GM12878 (cell line): Measurements from ENCODE around the gene SSBP3. TPM values are rescaled to one million over a fixed set of nuclear protein-coding genes. Genes with fewer than 3 reads are reported as not detected.

ENCODE experiments used
- ATAC-seq: fragments of 200-7000 bp; cut with Tn5 transposase; 3 replicates; pipeline ENCODE4 v1.9.1; 2020; ENCODE audit warnings: mild to moderate bottlenecking, moderate library complexity
- BruUV-seq: library from RNA; stranded (reverse); fragments of 400-500 nt; replicated peaks from 2 replicates; lab custom pipeline; 2021; lab: Mats Ljungman, UMichigan
- CTCF ChIA-PET: fragments of 300-600 bp; sonication (Branson Sonifier 250); formaldehyde crosslinking; extraction: SDS; loops from one replicate; lab custom pipeline; 2021; ENCODE audit warnings: inconsistent platforms; lab: Yijun Ruan, JAX
- POLR2A ChIA-PET: fragments of 350-600 bp; formaldehyde crosslinking; extraction: SDS; loops from one replicate; lab custom pipeline; 2021; ENCODE audit warnings: inconsistent platforms; lab: Charles Lee
- RAD21 ChIA-PET: fragments of 300-600 bp; sonication (Branson Sonifier 250); formaldehyde crosslinking; loops from one replicate; lab custom pipeline; 2023; ENCODE audit warnings: antibody characterized with exemption; ENCODE audit not compliant: unreplicated experiment; lab: Charles Lee
- SMC1A ChIA-PET: fragments of 300-600 bp; sonication (Branson Sonifier 250); formaldehyde crosslinking; loops from one replicate; lab custom pipeline; 2023; ENCODE audit not compliant: unreplicated experiment, uncharacterized antibody; lab: Charles Lee
- DNase-seq: peaks from one replicate; pipeline ENCODE4 v3.0.0-alpha.2; 2011; ENCODE audit warnings: low read depth, low spot score
- FAIRE-seq: peaks from 3 replicates; lab custom pipeline; 2011; peaks lifted over from hg19 to GRCh38; lab: Jason Lieb, UNC
- H2AFZ ChIP-seq: 2 replicates; pipeline ENCODE4 v1.6.0; 2011; ENCODE audit warnings: low read depth, low read length, control low read depth; ENCODE audit not compliant: control insufficient read depth
- H3K27ac ChIP-seq: 2 replicates; pipeline ENCODE4 v1.5.1; 2011; ENCODE audit warnings: control low read depth; ENCODE audit not compliant: control insufficient read depth, insufficient read depth
- H3K27me3 ChIP-seq, 2 experiments: replicated peaks in 1 of 2; 2 replicates each; pipeline versions ENCODE4 v1.6.0 to v1.6.1; 2011; ENCODE audit warnings: low read length in 1 of 2; ENCODE audit not compliant: control insufficient read depth in 2 of 2, insufficient read depth in 2 of 2
- H3K36me3 ChIP-seq, 2 experiments: 2 replicates each; pipeline ENCODE4 v1.5.1; 2011; ENCODE audit warnings: low read length in 1 of 2; ENCODE audit not compliant: control insufficient read depth in 2 of 2, insufficient read depth in 2 of 2
- H3K4me1 ChIP-seq: 2 replicates; pipeline ENCODE4 v1.6.1; 2011; ENCODE audit warnings: mild to moderate bottlenecking, low read length, moderate library complexity, mixed read lengths; ENCODE audit not compliant: control insufficient read depth, insufficient read depth
- H3K4me2 ChIP-seq: 2 replicates; pipeline ENCODE4 v1.6.0; 2011; ENCODE audit warnings: control low read depth; ENCODE audit not compliant: control insufficient read depth, insufficient read depth
- H3K4me3 ChIP-seq: fragments of 200-600 bp; sonication (generic); 2 replicates; pipeline ENCODE4 v1.5.1; 2016
- H3K79me2 ChIP-seq: 2 replicates; pipeline ENCODE4 v1.6.0; 2011; ENCODE audit warnings: low read length; ENCODE audit not compliant: control insufficient read depth, insufficient read depth
- H3K9ac ChIP-seq: 2 replicates; pipeline ENCODE4 v1.8.0; 2011; ENCODE audit warnings: low read length, control low read depth, mixed read lengths; ENCODE audit not compliant: control insufficient read depth, insufficient read depth
- H3K9me3 ChIP-seq: replicated peaks from 3 replicates; pipeline ENCODE4 v1.5.1; 2011; ENCODE audit warnings: mild to moderate bottlenecking, low read length; ENCODE audit not compliant: control insufficient read depth, insufficient read depth
- H4K20me1 ChIP-seq: 2 replicates; pipeline ENCODE4 v1.6.0; 2011; ENCODE audit not compliant: control insufficient read depth, insufficient read depth
- CEBPZ ChIP-seq: fragments of 150-350 bp; IDR thresholded peaks from 2 replicates; pipeline ENCODE4 v1.6.1; 2016; ENCODE audit warnings: low read depth, low read length
- CHD1 ChIP-seq: IDR thresholded peaks from 2 replicates; pipeline ENCODE4 v1.6.1; 2012; ENCODE audit warnings: low read depth, low read length, improper control_type of control experiment
- CHD2 ChIP-seq: IDR thresholded peaks from 2 replicates; pipeline ENCODE4 v1.6.1; 2011; ENCODE audit warnings: low read depth, low read length, improper control_type of control experiment, borderline replicate concordance
- GABPA ChIP-seq: IDR thresholded peaks from 2 replicates; pipeline ENCODE4 v1.6.1; 2014; ENCODE audit warnings: antibody characterized with exemption, low read depth, mild to moderate bottlenecking, inconsistent platforms
- JUND ChIP-seq: IDR thresholded peaks from 2 replicates; pipeline ENCODE4 v1.6.1; 2012; ENCODE audit warnings: low read depth, mild to moderate bottlenecking, low read length, improper control_type of control experiment, moderate library complexity
- MEF2B ChIP-seq: fragments of 450-650 bp; IDR thresholded peaks from 2 replicates; pipeline ENCODE4 v1.6.1; 2018; ENCODE audit warnings: mild to moderate bottlenecking, moderate library complexity; ENCODE audit not compliant: partially characterized antibody, poor library complexity, severe bottlenecking
- POLR2A ChIP-seq: IDR thresholded peaks from 2 replicates; pipeline ENCODE4 v1.6.1; 2011; ENCODE audit warnings: low read depth, mild to moderate bottlenecking, low read length
- SMAD5 ChIP-seq: IDR thresholded peaks from 2 replicates; pipeline ENCODE4 v1.6.1; 2016; ENCODE audit warnings: antibody characterized with exemption, low read depth
- ZNF592 ChIP-seq: fragments of 450-650 bp; IDR thresholded peaks from 2 replicates; pipeline ENCODE4 v1.6.1; 2017; ENCODE audit warnings: mild to moderate bottlenecking, moderate library complexity
- WGBS: methylation state at CpG from one replicate; pipeline ENCODE4 v1.1.6; 2016; ENCODE audit warnings: low lambda C conversion rate; ENCODE audit not compliant: insufficient replicate concordance, insufficient coverage; ENCODE audit errors: missing lambda C conversion rate; 5-methylcytosine and 5-hydroxymethylcytosine counted together
- in situ Hi-C: fragments of 300-500 bp; cut with MboI; formaldehyde crosslinking; loops from 9 replicates; pipeline ENCODE4 v1.14.3; 2018; ENCODE audit warnings: mixed read lengths
- intact Hi-C: fragments of 100-400 bp; cut with micrococcal nuclease; formaldehyde crosslinking; loops from one replicate; pipeline ENCODE4 v1.14.2; 2022; ENCODE audit not compliant: unreplicated experiment
- polyA plus RNA-seq, 11 experiments: library from polyadenylated mRNA; depleted of rRNA in 4 of 11; unstranded in 6 of 11; stranded (reverse) in 5 of 11; fragments of >200 nt; fragmentation: Nextera tagmentation in 4 of 11; fragmentation: Illumina TruSeq in 1 of 11; extraction: Ambion mirVana in 4 of 11; extraction: Trizol in 1 of 11; gene quantifications; 1 replicate in 1 of 11; 2 replicates in 10 of 11; pipeline versions ENCODE4 v1.2.1 to v1.2.3, GENCODE V29; 2011 to 2016; ENCODE audit warnings: inconsistent platforms in 2 of 11, missing spikeins in 2 of 11, low read depth in 1 of 11
- total RNA-seq, 4 experiments: library from RNA; depleted of rRNA in 3 of 4; stranded (reverse); fragments of >200 nt in 3 of 4; fragmentation: Illumina TruSeq in 1 of 4; extraction: Trizol in 1 of 4; gene quantifications; 2 replicates each; pipeline versions ENCODE4 v1.2.1 to v1.2.3, GENCODE V29; 2013 to 2021

Gene SSBP3
- total and polyA plus RNA-seq, 10 of the 15 experiments (the other 5 are each of a cell fraction or from before 2014, with no cell fraction given), result 4.1 to 51.7 (median 17.1) TPM

- no peak for TF ChIP-seq CHD2
- Histone ChIP-seq H3K4me3 (no peak overlapping the region), H3K27me3 (no peaks in the 10 kb centered on the region), H3K27ac (no peak overlapping the region), H3K9me3 (no peaks in the 10 kb centered on the region), H3K9ac (no peak overlapping the region), H3K4me2 (no peak overlapping the region), H2AFZ (no peak overlapping the region), H3K79me2 (peaks cover 13% of the 10 kb centered on the region), H3K36me3 (peaks cover 8 to 48% of the 10 kb centered on the region in 2 experiments), H4K20me1 (no peaks in the 10 kb centered on the region), H3K4me1 (peaks cover 6% of the 10 kb centered on the region; the same call in 1 of the 2 replicates)
- in situ Hi-C loops (no loop called here), intact Hi-C loops (no loop called here)
- DNase-seq, result no peak
- POLR2A ChIA-PET, result no interaction called here
- ATAC-seq, result no peak
- CTCF ChIA-PET, result interaction anchor here (0.8 to 1.1 kb wide), 2 partner anchors 12 to 89 kb away, joined by 3 read pairs; no protein-coding TSS in a partner anchor
- SMC1A ChIA-PET, result interaction anchor here (1.0 kb wide), 1 partner anchor 15 kb away, joined by 3 read pairs; no protein-coding TSS in a partner anchor
- BruUV-seq, result no TSS peak
- RAD21 ChIA-PET, result no interaction called here
- 85% methylated on average over 3 of the region's 3 CpGs for WGBS
- no peak for FAIRE-seq
Observed at GRCh38 chr1:54397980-54398379, 8.2 kb downstream of the SSBP3 start.

- ChIA-PET CTCF (interaction anchor here (0.8 to 1.3 kb wide), 4 partner anchors 15 to 92 kb away, joined by 3 to 5 read pairs (median 3); no protein-coding TSS in a partner anchor), POLR2A (no interaction called here), RAD21 (interaction anchor here (0.8 kb wide), 1 partner anchor 10 kb away, joined by 4 read pairs; no protein-coding TSS in a partner anchor), SMC1A (interaction anchor here (0.6 to 1.1 kb wide), 2 partner anchors 43 to 87 kb away, joined by 3 read pairs; no protein-coding TSS in a partner anchor)
- Histone ChIP-seq H3K9ac (no peak overlapping the region), H3K36me3 (peaks cover 8 to 50% of the 10 kb centered on the region in 2 experiments), H3K27me3 (no peaks in the 10 kb centered on the region), H3K79me2 (peaks cover 8% of the 10 kb centered on the region), H3K4me2 (no peak overlapping the region), H3K4me3 (no peak overlapping the region), H2AFZ (no peak overlapping the region), H3K27ac (no peak overlapping the region), H3K9me3 (no peaks in the 10 kb centered on the region), H3K4me1 (peaks cover 3% of the 10 kb centered on the region; the same call in 1 of the 2 replicates), H4K20me1 (no peaks in the 10 kb centered on the region)
- DNase-seq, result no peak
- BruUV-seq, result no TSS peak
- ATAC-seq, result no peak
- WGBS, result 98% methylated on average over 5 of the region's 5 CpGs
- in situ Hi-C loops, result no loop called here
- intact Hi-C loops, result no loop called here
- no peak for FAIRE-seq
- no peak for TF ChIP-seq CEBPZ
- no peak for TF ChIP-seq MEF2B
- no peak for TF ChIP-seq JUND
- no peak for TF ChIP-seq SMAD5
- TF ChIP-seq ZNF592, result no peak
- TF ChIP-seq POLR2A, result no peak
- TF ChIP-seq CHD1, result no peak
- no peak for TF ChIP-seq GABPA
Observed at GRCh38 chr1:54397090-54397591, 9.1 kb downstream of the SSBP3 start.
